HT1080 (cell line): ENCODE results near the gene FMNL3. TPM values are rescaled to one million over a fixed set of nuclear protein-coding genes. Genes with fewer than 3 reads are reported as not detected.

Experiments
- DNase-seq: peaks from one replicate; pipeline ENCODE4 v3.0.0-alpha.2; 2015; ENCODE audit warnings: low read depth
- total RNA-seq: library from RNA; depleted of rRNA; stranded (reverse); fragments of >200 nt; shearing (Covaris generic); gene quantifications from 2 replicates; pipeline ENCODE4 v1.2.3, GENCODE V29; 2014

Gene FMNL3
- total RNA-seq, 1 experiment from 2014 or later, result 44.5 TPM

DNA sequence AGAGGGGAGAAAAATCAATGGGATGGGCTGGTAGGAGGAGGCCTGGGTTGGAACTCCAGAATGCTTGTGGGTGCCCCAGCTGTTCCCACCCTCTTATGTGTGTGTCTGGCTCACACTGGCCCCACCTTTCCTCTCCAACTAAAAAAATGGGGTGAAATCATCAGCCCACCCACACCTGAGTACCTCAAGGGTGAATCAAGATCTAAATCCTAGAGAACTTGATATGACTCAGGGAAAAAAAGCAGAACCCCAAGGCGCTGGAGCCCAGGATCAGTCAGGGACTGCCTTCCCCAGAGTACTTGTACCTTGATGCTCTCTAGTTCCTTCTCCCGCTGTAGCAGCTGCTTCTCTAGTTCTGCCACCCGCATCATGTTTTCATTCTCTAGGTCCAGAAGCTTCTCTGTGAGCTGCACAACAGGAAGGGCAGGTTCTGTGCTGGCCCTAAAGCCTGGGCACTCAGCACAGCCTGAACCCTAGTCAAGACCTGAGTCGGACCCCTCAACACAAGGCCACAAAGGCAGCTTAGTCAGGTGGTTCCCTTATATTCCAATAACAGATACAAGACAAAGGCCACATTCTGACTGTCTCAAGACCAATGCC is 54.2 kb downstream of the FMNL3 start:
- DNase-seq, result no peak

DNA sequence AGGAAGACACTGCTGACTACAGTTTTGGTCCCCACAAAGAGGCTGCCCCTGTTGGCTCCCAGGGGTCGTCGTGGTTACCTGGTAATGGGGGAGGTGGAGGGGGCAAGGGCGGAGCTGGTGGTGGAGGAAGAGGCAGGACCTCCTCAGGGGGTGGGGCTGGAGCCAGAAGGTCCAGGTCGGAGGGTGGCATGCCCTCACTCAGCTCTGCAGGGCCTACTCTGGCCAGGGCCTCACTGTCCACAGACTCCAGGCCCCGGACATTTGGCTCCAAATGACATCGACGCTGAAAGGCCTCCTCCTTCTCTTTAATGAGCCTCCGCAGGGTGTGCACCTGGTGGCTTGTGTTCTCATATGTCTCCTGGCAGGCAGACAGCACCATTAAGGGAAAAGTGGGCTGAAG is 55.4 kb downstream of the FMNL3 start:
- DNase-seq, result no peak

DNA sequence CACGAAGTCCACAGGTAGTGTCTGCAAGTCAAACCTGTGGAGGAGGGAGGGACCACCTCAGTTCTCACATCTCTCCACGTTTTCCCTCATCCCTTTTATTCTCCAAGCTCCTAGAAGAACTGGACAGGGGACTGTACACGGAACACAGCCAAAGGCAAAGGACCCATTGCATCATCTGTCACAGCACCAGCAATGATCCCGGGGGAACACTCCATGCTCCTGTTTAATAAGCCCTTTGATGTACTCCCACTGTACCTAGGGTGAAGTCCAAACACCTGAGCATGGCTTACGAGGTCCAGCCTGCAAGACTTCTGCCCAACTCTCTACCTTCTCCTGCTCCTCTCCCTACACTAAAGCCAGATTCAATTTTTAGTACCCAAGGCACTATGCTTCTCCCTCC is 57.3 kb downstream of the FMNL3 start:
- no peak for DNase-seq

DNA sequence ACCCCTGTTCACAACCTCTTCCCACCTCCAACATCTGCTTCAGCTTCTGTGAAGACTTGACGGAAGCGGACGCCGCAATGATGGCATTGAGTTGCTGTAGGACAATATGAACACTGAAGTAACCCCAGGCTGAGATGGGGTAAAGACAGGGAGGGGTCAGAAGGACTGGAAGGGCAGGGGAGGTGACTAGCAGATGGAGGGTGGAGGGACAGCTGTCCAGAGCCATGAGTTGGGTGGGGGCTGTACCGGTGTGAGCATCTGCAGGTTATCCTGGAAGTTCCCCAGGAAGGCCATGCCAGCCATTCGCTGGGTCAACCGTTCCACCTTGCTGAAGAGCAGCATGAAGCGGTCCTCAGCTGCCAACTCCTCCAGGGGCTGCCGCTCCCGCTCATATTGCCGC is 57.8 kb downstream of the FMNL3 start:
- DNase-seq, result no peak

DNA sequence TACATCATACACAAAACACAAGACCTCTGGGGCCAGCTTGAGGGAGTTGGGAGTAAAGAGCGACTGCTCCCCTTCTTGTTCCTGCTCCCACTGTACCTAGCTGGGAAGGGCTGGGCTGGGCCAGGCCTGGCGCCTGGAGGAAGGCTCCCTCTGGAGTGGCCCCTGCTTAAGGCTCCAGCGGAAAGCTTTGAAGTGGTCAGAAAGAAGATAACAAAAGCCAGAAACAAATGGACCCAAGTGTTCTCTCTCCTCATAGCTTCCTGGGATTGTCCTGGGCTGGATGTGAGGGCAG is 58.5 kb downstream of the FMNL3 start:
- no peak for DNase-seq

DNA sequence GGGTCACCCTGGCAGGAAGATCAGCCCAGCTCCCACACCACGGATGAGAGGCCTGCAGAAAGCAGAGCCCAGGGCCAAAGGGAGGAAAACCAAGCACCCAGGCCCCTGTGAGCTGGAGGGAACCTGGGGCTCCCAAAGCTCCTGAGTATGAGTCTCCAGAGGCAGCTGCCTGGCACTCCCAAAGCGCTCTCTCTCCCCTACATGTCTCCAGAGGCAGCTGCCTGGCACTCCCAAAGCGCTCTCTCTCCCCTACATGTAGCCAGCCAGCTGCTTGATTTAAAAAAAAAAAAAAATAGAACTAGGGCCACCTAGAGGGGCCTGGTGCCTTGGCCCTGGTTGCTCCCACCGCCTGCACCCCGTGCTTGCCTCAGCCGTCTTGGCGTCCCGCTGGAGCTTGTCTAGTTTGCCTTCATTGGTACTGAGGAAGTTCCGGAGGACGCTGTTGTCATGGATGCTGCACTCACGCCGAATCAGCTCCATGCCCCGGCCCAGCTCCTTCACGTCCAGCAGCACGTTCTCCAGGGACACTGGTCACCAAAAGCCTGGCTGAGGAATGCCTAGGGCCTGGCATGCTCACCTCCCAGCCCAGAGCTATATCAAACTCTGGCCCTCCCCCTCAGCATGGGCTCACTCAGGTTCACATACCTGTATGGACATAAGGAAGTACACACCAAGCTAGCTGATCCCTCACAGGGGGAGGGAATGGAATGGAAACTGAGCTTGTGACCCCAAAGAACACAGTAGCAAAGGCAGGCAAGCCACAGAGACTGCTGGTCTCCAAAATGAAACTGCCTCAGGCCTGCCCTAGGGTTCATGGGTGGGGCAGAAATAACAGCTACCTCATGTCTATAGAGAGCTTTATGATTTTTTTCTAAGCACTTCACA is 59.1 kb downstream of the FMNL3 start:
- DNase-seq, result no peak

DNA sequence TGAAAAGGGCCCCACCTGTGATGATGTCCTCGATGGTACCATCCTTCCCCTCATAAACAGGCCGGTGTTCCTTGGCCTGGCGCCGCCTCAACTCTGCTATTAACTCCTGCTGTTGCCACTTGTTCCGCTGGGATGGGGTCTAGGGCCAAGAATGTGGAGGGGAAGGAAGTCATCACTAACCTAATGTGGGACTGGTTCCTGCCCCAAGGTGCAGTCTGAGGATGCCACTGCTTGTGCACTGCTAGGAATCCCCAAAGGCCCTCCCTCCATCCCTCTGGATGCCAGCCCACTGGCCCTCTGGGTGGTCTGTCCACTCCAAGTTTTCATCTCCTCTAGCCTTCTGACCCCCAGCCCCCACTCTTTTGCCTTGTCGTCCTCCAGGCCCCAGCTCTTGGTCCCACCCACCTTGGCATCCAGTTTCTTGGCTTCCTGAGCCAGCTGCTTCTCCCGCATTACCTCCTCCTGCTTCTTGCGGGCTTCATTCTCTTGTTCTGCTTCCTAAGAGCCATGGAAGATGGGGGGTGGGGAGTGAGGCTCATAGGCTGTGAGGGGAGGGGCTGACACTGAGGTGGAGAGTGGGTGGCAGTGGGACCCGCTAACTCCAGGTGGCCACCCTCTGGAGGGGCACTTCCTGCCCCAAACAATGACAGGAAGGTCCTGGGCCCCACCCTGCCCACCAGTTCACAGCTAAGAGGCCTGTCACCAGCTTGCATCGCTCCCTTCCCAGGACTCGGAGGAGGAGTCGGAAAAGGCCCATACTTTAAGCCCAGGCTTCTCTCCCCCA is 60.1 kb downstream of the FMNL3 start:
- no peak for DNase-seq

DNA sequence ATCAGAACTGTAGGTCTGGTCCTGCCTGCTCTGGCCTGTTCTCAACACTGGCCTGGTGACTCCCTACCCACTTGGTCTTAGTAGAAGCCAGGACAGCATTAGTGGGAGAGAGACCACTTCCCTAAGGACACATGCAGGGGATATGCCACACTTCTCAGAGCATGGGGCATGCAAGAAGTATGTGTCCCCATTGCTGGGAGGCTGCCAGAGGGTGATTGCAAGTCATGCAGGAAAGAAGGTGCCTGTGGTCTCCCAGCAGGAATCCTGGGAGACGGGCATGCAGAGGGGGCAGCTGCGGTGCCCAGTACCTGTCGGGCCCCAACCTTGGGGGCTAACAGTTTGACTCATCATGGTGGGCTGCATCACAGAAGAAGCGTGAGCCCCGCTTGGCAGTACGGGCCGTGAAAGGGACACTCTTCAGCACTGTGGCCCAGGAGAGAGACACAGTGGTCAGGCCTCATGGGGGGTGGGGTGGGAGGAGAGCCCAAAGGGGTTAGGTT is 60.8 kb downstream of the FMNL3 start:
- DNase-seq, result no peak

DNA sequence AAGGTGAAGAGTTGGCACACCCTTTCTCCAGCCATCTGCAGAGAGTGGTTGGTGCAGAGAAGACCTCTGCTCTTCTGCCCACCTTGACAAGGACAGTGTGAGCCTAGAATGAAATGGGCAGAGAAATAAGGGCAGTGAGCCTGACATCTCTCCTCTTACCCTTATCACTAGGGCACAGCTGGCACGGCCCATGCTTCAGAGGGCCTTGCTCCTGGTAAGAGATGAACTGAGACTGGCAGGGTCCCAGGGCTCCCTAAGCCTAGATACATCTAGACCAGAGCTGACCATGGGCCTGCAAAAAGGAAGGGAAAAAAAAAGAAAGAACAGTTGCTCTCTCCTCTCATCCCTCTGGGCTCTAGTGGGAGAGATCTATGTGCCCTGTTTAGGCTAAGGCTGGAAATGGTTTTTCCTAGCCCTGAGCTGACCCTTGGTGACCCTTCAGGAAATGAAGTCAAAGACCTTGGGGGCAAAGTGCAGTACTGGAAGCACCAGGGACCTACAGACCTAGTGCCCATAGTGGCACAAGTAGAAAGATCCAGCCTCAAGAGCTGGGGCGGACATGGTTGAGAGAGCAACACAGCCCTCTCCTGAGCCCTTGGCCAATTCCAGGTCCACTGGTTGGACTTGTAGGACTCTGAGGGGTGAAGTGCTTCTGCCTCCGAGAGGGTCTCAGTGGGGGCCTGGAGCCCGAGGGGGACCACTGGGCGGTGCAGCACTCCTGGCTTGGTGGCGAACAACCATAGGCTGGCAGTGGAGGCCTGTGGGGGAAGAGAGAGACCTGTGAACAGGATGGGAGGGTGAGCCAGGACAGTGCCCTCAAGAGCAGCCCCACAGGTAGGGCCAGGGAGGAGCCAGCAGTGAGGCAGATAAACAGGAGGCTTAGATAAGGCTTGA is 61.8 kb downstream of the FMNL3 start:
- no peak for DNase-seq

DNA sequence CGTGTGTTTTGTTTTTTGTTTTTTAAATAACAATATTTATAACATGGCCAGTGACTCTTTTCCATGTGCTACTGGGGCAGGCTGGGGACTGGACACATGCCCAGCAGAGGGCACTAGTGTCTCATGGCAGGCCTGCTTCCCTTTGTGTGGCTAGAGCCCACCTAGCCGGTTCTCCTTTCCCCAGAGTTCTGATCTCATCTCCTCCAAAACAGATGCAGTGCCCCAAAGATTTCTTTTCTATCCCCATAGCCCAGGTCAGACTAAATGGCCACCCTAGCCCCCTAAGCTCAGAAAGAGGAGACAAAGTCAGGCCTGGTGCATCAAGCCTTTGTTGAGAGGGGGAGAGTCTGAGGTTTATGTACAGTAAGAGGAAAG is 62.6 kb downstream of the FMNL3 start:
- DNase-seq, result peak; percentile 62

DNA sequence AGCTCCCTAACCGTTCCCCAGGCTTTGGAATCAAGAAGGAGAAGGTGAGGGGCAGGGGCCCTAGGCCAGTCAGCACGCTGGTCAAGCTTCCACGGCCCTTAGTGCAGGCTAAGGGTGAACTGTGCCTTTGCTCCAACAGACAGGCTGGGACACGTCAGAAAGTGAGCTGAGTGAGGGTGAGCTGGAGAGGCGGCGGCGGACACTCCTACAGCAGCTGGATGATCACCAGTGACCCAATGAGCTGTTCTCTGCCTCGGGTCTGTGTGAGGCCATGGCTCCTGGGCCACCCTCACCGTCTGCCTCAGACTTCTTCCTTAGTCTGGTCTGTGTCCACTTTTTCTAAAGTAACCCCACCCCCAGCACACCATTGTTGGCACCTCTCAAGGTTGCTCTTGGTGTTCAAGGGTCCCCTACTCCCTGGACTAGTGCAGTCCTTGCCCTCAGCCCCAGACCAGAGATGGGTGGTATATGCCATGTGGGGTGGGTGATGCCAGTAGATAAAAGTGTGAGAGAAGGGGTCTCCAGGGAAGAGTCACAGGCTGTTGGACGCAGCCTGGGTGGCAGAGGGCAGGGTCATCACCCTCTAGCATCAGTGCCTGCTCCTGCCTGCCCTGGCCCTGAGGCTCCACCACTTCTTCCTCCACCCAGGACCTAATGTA is 63.1 kb downstream of the FMNL3 start:
- no peak for DNase-seq

DNA sequence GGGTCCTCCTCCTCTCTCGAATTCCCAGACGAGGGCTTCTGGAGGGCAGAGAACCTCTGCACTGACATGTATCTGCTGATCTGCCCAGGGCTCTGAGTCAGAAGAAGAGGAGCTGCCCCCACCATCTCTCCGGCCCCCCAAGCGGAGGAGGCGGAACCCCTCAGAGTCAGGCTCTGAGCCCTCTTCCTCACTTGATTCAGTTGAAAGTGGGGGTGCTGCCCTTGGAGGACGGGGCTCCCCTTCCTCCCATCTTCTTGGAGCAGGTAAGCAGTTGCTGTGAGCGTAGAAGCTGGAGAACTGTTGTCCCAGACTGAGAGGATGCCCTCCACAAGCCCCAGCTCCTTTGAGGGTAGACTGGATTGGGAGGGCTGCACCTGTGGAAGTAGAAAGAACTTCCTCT is 64.1 kb downstream of the FMNL3 start:
- DNase-seq, result no peak

DNA sequence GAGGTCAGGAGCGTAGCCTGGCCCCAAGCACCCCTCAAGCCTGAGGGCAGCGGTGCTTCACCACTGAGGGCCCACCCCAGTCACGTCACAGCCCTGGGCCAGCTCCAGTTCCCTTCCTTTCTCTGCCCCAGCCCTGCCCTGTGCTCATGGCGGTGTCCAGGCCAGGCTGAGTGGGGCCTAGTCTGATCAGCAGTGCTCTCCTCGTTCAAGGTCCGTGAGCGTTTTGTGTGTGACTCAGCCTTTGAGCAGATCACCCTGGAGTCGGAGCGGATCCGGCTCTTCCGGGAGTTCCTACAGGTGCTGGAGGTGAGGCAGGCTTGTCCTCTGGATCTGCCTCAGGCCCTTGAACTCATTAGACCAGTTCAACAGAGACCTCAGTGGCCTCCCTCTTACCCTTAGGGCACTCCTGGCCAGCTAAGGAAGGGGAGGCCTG is 64.8 kb downstream of the FMNL3 start:
- DNase-seq, result no peak

DNA sequence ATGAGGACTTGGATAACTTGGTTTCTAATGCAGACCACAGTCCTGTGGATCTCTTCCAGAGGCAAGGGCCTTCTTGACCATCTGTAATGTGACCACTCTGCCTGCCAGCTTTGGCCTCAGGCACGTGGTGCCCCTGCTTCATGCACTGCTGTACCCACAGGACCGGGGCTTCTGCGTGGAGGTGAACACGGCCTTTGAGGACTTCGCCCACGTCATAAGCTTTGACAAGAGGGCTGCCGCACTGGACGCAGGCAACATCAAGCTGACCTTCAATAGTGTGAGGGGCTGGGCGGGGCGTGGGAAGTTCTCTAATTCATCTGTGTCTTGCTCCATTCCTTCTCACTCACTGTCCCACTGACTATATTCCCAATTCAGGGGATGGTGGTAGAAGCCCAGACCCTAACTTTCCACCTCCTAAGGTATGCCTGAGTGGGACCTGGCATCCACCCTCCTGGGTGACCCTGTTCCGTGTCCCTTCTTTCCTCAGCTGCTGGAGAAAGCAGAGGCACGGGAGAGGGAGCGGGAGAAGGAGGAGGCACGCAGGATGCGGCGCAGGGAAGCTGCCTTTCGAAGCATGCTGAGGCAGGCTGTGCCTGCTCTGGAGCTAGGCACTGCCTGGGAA is 65.3 kb downstream of the FMNL3 start:
- no peak for DNase-seq

DNA sequence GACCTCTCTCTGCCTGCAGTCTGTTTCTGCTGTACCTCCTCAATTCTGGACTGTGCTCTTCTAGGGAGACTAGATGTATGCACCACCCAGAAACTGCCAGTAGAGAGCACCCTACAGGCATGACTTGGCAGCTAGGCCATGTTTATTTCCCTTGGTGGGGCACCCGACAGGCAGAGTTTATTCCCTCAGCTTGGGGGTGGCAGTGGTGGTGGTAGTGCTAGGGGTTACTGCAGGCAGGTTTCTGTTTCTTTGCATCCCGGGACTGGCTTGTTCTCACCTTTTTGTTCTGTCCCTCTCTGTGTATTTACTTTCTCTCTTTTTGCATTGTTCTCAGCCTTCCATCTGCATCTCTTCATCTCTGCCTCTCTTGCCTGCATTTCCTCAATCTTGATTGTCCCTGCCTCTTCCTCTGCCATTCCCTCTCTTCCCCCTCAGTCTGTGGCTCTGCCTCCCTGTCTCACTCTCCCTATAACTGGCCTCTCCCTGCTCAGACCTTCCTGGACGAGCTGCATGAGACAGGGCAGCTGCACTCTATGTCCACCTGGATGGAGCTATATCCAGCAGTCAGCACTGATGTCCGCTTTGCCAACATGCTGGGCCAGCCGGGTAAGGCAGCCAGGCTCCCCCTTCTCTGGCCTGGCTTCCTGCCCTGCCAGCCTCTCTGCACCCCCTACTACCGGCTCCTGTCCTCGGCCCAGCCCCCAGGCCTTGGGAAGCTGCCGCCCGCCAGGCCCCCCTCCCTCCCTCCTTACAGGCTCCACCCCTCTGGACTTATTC is 70.0 kb downstream of the FMNL3 start:
- DNase-seq, result peak; percentile 63

DNA sequence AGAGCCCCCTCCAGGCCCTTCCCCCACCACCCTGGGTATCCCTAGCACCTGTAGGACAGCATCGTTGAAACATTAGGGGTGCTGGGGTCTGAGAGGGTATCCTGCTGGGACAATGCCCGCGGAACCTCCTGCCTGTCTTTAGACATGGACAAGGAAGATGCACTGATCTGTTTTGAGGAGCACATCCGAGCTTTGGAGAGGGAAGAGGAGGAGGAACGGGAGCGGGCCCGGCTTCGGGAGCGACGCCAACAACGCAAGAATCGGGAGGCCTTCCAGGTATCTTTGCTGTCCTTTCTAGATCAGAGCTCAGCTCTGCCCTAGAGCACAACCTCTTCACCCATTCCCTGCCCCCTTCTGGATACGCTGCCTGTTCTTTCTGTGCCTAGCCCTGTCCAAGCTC is 70.6 kb downstream of the FMNL3 start:
- no peak for DNase-seq

DNA sequence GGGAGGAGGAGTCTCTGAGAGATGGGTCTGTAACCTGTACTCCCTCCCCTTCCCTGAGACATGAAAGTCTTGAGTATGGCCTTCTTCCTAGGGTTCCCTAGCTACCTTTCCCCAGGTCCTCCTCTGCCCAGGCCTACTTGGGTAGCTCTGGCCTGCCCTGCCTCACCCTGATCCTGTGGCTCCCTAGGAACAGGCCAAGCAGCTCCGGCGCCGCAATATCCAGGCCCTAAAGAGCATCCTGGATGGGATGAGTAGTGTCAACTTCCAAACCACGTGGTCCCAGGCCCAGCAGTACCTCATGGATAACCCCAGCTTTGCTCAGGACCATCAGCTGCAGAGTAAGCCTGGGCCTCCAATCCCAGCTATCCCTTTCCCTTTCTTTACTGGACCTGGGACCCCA is 71.5 kb downstream of the FMNL3 start:
- DNase-seq, result no peak

DNA sequence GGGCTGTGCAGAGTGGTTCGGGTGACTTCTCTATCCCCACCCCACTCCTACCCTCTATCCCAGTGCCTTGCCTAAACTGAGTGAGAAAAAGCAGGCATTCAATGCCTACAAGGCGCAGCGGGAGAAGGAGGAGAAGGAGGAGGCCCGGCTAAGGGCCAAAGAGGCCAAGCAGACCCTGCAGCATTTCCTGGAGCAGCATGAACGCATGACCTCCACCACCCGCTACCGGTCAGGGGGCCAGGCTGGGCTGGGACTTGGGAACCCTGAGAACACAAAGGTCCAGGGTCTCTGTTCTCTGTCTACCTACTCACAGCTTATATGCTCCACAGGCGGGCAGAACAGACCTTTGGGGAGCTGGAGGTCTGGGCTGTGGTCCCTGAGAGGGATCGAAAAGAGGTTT is 72.2 kb downstream of the FMNL3 start:
- DNase-seq, result no peak

DNA sequence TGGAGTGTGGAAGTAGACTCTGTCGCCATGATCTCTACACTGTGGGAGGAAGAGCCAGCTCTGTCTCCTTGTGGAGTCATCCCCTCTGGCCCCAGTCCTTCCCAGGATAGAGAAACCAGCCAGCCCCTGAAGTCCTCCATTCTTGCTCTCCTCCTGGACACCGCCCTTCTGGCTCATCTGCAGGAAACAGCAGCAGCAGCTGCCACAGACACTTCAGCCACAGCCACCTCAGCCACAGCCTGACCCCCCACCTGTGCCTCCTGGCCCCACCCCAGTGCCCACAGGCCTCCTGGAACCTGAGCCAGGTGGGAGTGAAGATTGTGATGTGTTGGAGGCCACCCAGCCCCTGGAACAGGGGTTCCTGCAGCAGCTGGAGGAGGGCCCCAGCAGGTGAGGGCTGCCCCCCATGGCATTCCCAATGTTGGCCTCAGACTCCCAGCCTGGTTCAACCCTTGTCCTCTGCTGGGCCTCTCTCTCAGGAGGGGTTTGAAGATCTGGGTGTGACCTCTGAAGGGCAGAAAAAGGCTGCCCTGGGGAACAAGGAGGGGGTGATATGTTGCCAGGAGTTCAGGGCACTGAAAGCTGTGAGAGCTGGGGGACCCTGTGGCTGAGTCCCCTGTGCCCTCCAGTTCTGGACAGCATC is 73.4 kb downstream of the FMNL3 start:
- no peak for DNase-seq
